ENCODE measurements around the gene AGRN. TPM values are rescaled to one million over a fixed set of nuclear protein-coding genes. Genes with fewer than 3 reads are reported as not detected.

AGRN gene
- total RNA-seq, 4 donors from 2014 or later = 20.0 to 35.8 (median 32.0) TPM

DNA sequence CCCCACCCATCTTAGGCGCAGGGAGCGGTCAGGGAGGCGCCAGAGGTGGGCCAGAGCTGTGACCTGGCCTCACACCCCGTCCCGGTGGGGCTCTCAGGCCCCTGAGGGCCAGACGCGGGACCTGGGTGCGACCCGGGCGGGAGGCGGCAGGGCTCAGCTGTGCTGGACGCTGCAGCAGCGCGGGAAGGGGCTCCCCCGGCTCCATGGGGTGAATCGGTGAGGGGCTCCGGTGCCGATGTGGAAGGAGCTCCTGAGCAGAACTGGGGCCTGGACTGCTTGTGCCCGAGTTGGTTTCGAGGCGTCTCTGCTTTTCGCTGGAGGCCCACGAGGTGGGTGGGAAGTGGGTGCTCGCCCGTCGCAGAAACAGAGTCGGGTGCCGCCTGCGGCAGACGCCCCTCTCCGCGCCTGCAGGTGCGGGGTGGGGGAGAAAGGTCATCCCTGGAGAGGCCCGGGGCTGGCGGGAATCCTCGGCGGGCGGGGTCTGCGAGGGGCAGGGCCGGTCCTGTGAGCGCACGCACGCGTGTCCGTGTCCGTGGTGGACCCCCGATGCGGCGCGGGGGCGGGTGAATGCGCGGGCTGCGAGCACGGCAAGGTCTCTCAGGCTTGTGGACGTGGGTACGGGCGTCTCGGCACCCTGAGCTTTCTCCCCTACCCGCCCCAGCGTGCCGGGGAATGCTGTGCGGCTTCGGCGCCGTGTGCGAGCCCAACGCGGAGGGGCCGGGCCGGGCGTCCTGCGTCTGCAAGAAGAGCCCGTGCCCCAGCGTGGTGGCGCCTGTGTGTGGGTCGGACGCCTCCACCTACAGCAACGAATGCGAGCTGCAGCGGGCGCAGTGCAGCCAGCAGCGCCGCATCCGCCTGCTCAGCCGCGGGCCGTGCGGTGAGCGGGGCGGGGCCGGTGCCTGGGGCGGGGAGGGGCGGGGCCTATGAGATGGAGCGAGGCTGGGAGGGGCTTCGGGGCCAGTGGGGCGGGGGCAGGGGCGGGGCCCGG, 20.4 kb downstream of the AGRN start:
- TF ChIP-seq POLR2A (IDR thresholded peaks at IDR 0.05) = peak in 1 of 4 donors; percentile 23
- TF ChIP-seq, protein P1, sequence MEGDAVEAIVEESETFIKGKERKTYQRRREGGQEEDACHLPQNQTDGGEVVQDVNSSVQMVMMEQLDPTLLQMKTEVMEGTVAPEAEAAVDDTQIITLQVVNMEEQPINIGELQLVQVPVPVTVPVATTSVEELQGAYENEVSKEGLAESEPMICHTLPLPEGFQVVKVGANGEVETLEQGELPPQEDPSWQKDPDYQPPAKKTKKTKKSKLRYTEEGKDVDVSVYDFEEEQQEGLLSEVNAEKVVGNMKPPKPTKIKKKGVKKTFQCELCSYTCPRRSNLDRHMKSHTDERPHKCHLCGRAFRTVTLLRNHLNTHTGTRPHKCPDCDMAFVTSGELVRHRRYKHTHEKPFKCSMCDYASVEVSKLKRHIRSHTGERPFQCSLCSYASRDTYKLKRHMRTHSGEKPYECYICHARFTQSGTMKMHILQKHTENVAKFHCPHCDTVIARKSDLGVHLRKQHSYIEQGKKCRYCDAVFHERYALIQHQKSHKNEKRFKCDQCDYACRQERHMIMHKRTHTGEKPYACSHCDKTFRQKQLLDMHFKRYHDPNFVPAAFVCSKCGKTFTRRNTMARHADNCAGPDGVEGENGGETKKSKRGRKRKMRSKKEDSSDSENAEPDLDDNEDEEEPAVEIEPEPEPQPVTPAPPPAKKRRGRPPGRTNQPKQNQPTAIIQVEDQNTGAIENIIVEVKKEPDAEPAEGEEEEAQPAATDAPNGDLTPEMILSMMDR (IDR thresholded peaks at IDR 0.05) = peak in 2 of 6 experiments; percentile 12 to 41
- DNase-seq = no peak
- Histone ChIP-seq H3K4me1 (peaks cover 15 to 41% (median 18%) of the 10 kb centered on the region in 3 donors), H3K4me3 (peak overlapping the region; percentile 20 to 67 (median 42)), H3K36me3 (peaks cover 0 to 33% (median 0%) of the 10 kb centered on the region in 3 donors), H3K27me3 (peaks cover 0 to 44% (median 0%) of the 10 kb centered on the region in 4 donors), H3K27ac (no peak overlapping the region), H3K9me3 (no peaks in the 10 kb centered on the region)
- intact Hi-C loops (cut with DNase I) = no loop called here
- 14 to 17% methylated on average over 2 of the region's 99 CpGs for WGBS, 2 donors

DNA sequence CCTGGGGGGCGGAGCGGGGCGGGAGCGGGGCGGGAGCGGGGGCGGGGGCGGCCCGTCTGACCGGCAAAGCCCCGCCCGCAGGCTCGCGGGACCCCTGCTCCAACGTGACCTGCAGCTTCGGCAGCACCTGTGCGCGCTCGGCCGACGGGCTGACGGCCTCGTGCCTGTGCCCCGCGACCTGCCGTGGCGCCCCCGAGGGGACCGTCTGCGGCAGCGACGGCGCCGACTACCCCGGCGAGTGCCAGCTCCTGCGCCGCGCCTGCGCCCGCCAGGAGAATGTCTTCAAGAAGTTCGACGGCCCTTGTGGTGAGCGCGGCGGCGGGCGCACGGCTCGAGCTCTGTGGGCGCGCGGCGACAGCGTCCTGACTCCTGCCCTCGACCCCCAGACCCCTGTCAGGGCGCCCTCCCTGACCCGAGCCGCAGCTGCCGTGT, 21.2 kb downstream of the AGRN start:
- no peak overlapping the region for H3K27ac ChIP-seq
- H3K4me3 ChIP-seq = peak overlapping the region in 2 of 4 donors; percentile 9 to 67
- intact Hi-C loops (cut with DNase I) = no loop called here
- no peak for TF ChIP-seq POLR2A (IDR thresholded peaks at IDR 0.05)
- peaks cover 0 to 37% (median 0%) of the 10 kb centered on the region in 3 donors for H3K36me3 ChIP-seq
- DNase-seq = no peak
- peaks cover 0 to 39% (median 0%) of the 10 kb centered on the region in 4 donors for H3K27me3 ChIP-seq
- peaks cover 15 to 41% (median 18%) of the 10 kb centered on the region in 3 donors for H3K4me1 ChIP-seq
- H3K9me3 ChIP-seq = no peaks in the 10 kb centered on the region
- WGBS, 2 donors = 86% methylated on average over 17 of the region's 60 CpGs; no CpG with 5 or more reads in 1 of the 2 donors

DNA sequence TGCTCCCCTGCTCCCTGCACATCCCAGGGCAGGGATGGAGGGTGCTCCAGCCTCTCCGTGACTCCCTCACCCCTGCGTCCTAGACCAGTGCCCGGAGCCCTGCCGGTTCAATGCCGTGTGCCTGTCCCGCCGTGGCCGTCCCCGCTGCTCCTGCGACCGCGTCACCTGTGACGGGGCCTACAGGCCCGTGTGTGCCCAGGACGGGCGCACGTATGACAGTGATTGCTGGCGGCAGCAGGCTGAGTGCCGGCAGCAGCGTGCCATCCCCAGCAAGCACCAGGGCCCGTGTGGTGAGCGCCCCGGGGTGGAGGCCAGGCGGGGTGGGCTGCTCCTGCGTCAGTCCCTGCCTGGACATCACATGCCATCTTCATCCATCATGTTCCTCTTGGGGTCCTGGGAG, 22.0 kb downstream of the AGRN start:
- peaks cover 0 to 33% (median 0%) of the 10 kb centered on the region in 4 donors for H3K27me3 ChIP-seq
- H3K9me3 ChIP-seq = no peaks in the 10 kb centered on the region
- H3K4me3 ChIP-seq = no peak overlapping the region
- H3K4me1 ChIP-seq = peaks cover 15 to 35% (median 18%) of the 10 kb centered on the region in 3 donors
- H3K36me3 ChIP-seq = peaks cover 0 to 44% (median 0%) of the 10 kb centered on the region in 3 donors
- TF ChIP-seq, protein P1 (IDR thresholded peaks at IDR 0.05) = no peak
- TF ChIP-seq POLR2A (IDR thresholded peaks at IDR 0.05) = no peak
- intact Hi-C loops (cut with DNase I) = no loop called here
- DNase-seq = no peak
- H3K27ac ChIP-seq = no peak overlapping the region
- no CpG with 5 or more reads among the region's 25 CpGs for WGBS, 2 donors

DNA sequence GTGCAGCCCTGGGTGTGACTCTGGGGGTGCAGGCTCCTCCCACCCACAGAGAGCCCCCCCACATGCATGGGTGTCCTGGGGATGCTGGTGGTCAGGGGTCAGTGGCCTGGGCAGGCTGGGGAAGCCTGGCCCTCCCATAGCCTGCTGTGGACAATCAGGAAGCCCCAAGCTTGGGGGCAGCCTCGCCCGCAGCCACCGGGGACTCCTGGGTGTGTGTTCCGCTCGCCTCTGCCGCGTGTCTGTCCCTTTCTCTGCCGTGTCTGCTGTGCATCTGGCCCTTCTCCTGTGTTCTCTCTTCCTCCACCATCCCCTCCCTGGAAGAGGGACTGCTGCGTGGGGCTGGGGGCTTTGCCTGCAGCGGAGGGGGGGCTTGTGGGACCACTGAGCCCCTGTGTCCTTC, 22.9 kb downstream of the AGRN start:
- Histone ChIP-seq H3K9me3 (no peaks in the 10 kb centered on the region), H3K27me3 (peaks cover 0 to 24% (median 0%) of the 10 kb centered on the region in 4 donors), H3K36me3 (peaks cover 0 to 54% (median 8%) of the 10 kb centered on the region in 3 donors), H3K4me3 (no peak overlapping the region), H3K4me1 (peaks cover 14 to 26% (median 15%) of the 10 kb centered on the region in 3 donors), H3K27ac (no peak overlapping the region)
- 76 to 100% methylated on average over 2 to 3 of the region's 10 CpGs for WGBS, 2 donors
- TF ChIP-seq, protein P1 (IDR thresholded peaks at IDR 0.05) = no peak
- TF ChIP-seq POLR2A (IDR thresholded peaks at IDR 0.05) = no peak
- intact Hi-C loops (cut with DNase I) = no loop called here
- no peak for DNase-seq

DNA sequence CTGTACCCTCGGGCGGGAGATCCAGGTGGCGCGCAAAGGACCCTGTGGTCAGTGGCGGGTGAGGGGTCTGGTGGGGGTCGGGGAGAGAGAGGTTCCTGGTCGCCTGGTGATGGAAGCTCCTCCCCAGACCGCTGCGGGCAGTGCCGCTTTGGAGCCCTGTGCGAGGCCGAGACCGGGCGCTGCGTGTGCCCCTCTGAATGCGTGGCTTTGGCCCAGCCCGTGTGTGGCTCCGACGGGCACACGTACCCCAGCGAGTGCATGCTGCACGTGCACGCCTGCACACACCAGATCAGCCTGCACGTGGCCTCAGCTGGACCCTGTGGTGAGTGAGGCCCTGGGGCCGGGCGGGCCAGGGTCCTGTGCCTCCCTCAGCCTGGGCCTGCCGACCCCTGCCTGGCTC, 23.5 kb downstream of the AGRN start:
- H3K9me3 ChIP-seq = no peaks in the 10 kb centered on the region
- no peak for DNase-seq
- 93 to 94% methylated on average over 7 to 12 of the region's 27 CpGs for WGBS, 2 donors

More for the DNA sequence above, 23.5 kb downstream of the AGRN start:
- peaks cover 14 to 23% (median 15%) of the 10 kb centered on the region in 3 donors for H3K4me1 ChIP-seq
- H3K36me3 ChIP-seq = peaks cover 0 to 60% (median 9%) of the 10 kb centered on the region in 3 donors
- intact Hi-C loops (cut with DNase I) = no loop called here
- H3K27me3 ChIP-seq = peaks cover 0 to 18% (median 0%) of the 10 kb centered on the region in 4 donors
- H3K4me3 ChIP-seq = no peak overlapping the region
- H3K27ac ChIP-seq = no peak overlapping the region
- no peak for TF ChIP-seq POLR2A (IDR thresholded peaks at IDR 0.05)
- TF ChIP-seq, protein P1 (IDR thresholded peaks at IDR 0.05) = no peak
